Mesenchymal stem cell (in vitro differentiated cells and primary cell): ENCODE data around the gene MNX1.

Experiments used
- DNase-seq: peaks from one replicate; pipeline ENCODE4 v3.0.0-alpha.2; 2013
- H2AFZ ChIP-seq: one replicate; pipeline ENCODE4 v1.6.1; 2013; ENCODE audit warnings: low read depth, mild to moderate bottlenecking, control low read depth, inconsistent platforms, low read length, moderate library complexity
- H2AK5ac ChIP-seq: 2 replicates; pipeline ENCODE4 v1.6.1; 2013; ENCODE audit warnings: low read length, moderate library complexity, mild to moderate bottlenecking, inconsistent platforms; ENCODE audit not compliant: severe bottlenecking
- H2BK120ac ChIP-seq: one replicate; pipeline ENCODE4 v1.6.1; 2013; ENCODE audit warnings: low read depth, mild to moderate bottlenecking, inconsistent platforms, low read length, moderate library complexity
- H2BK12ac ChIP-seq, 2 experiments: one replicate each; pipeline ENCODE4 v1.6.1; 2013; ENCODE audit warnings: inconsistent platforms in 2 of 2, low read length in 2 of 2, mild to moderate bottlenecking in 2 of 2, moderate library complexity in 2 of 2, control low read depth in 1 of 2
- H2BK15ac ChIP-seq: one replicate; pipeline ENCODE4 v1.6.1; 2013; ENCODE audit warnings: mild to moderate bottlenecking, low read depth, inconsistent platforms; ENCODE audit not compliant: poor library complexity, severe bottlenecking
- H2BK5ac ChIP-seq: 2 replicates; pipeline ENCODE4 v1.6.1; 2013; ENCODE audit warnings: low read depth, mild to moderate bottlenecking, low read length, control low read depth, inconsistent platforms; ENCODE audit not compliant: poor library complexity, severe bottlenecking
- H3K14ac ChIP-seq, 2 experiments: one replicate each; pipeline ENCODE4 v1.6.1; 2013; ENCODE audit warnings: inconsistent platforms in 2 of 2, low read length in 2 of 2, control low read depth in 1 of 2, mild to moderate bottlenecking in 1 of 2, moderate library complexity in 1 of 2
- H3K18ac ChIP-seq, 2 experiments: one replicate each; pipeline ENCODE4 v1.6.1; 2013; ENCODE audit warnings: inconsistent platforms in 2 of 2, low read length in 2 of 2, control low read depth in 1 of 2, low read depth in 1 of 2, mild to moderate bottlenecking in 1 of 2
- H3K23ac ChIP-seq, 2 experiments: one replicate each; pipeline ENCODE4 v1.6.1; 2013; ENCODE audit warnings: inconsistent platforms in 2 of 2, low read length in 2 of 2, mild to moderate bottlenecking in 2 of 2, moderate library complexity in 2 of 2, control low read depth in 1 of 2
- H3K27ac ChIP-seq: 2 replicates; pipeline ENCODE4 v1.5.1; 2013; ENCODE audit warnings: mild to moderate bottlenecking, moderate library complexity, low read length, control low read depth, inconsistent platforms; ENCODE audit not compliant: poor library complexity, severe bottlenecking
- H3K27me3 ChIP-seq, 2 experiments: 2 replicates each; pipeline versions ENCODE4 v1.6.1 to v1.7.0; 2013; ENCODE audit warnings: low read length in 2 of 2, mild to moderate bottlenecking in 2 of 2, moderate library complexity in 2 of 2, control low read depth in 1 of 2, inconsistent platforms in 1 of 2; ENCODE audit not compliant: control insufficient read depth in 1 of 2, insufficient read depth in 1 of 2
- H3K36me3 ChIP-seq, 2 experiments: 2 replicates each; pipeline versions ENCODE4 v1.6.1 to v1.7.0; 2013; ENCODE audit warnings: low read length in 2 of 2, control low read depth in 1 of 2, inconsistent platforms in 1 of 2, low read depth in 1 of 2, mild to moderate bottlenecking in 1 of 2; ENCODE audit not compliant: insufficient read depth in 2 of 2, control insufficient read depth in 1 of 2
- H3K4ac ChIP-seq, 2 experiments: one replicate each; pipeline ENCODE4 v1.6.1; 2013; ENCODE audit warnings: inconsistent platforms in 2 of 2, low read length in 2 of 2, mild to moderate bottlenecking in 2 of 2, moderate library complexity in 2 of 2, control low read depth in 1 of 2, low read depth in 1 of 2
- H3K4me1 ChIP-seq: 2 replicates; pipeline ENCODE4 v1.6.1; 2013; ENCODE audit warnings: low read depth, low read length, control low read depth; ENCODE audit not compliant: control insufficient read depth, insufficient read depth
- H3K4me2 ChIP-seq: 2 replicates; pipeline ENCODE4 v1.6.1; 2013; ENCODE audit warnings: low read length, mild to moderate bottlenecking, inconsistent platforms; ENCODE audit not compliant: poor library complexity, severe bottlenecking
- H3K4me3 ChIP-seq, 2 experiments: 2 replicates each; pipeline versions ENCODE4 v1.5.1 to v1.7.0; 2013; ENCODE audit warnings: low read length in 2 of 2, mild to moderate bottlenecking in 2 of 2, control low read depth in 1 of 2, low read depth in 1 of 2; ENCODE audit not compliant: insufficient read depth in 1 of 2
- H3K79me1 ChIP-seq: replicated peaks from 2 replicates; pipeline ENCODE4 v1.6.1; 2013; ENCODE audit warnings: mild to moderate bottlenecking, control low read depth, low read length, inconsistent platforms; ENCODE audit not compliant: poor library complexity, severe bottlenecking
- H3K9ac ChIP-seq: 2 replicates; pipeline ENCODE4 v1.7.0; 2013; ENCODE audit warnings: mild to moderate bottlenecking, low read length, moderate library complexity
- H3K9me3 ChIP-seq: 2 replicates; pipeline ENCODE4 v1.7.0; 2013; ENCODE audit warnings: mild to moderate bottlenecking, low read length; ENCODE audit not compliant: control insufficient read depth
- H4K8ac ChIP-seq: one replicate; pipeline ENCODE4 v1.6.1; 2013; ENCODE audit warnings: inconsistent platforms, mild to moderate bottlenecking, low read length, moderate library complexity
- H4K91ac ChIP-seq: one replicate; pipeline ENCODE4 v1.6.1; 2013; ENCODE audit warnings: mild to moderate bottlenecking, low read length, inconsistent platforms
- WGBS: methylation state at CpG from one replicate; pipeline ENCODE4 v1.1.7; 2013; ENCODE audit warnings: mixed read lengths; 5-methylcytosine and 5-hydroxymethylcytosine counted together

Gene MNX1

DNA sequence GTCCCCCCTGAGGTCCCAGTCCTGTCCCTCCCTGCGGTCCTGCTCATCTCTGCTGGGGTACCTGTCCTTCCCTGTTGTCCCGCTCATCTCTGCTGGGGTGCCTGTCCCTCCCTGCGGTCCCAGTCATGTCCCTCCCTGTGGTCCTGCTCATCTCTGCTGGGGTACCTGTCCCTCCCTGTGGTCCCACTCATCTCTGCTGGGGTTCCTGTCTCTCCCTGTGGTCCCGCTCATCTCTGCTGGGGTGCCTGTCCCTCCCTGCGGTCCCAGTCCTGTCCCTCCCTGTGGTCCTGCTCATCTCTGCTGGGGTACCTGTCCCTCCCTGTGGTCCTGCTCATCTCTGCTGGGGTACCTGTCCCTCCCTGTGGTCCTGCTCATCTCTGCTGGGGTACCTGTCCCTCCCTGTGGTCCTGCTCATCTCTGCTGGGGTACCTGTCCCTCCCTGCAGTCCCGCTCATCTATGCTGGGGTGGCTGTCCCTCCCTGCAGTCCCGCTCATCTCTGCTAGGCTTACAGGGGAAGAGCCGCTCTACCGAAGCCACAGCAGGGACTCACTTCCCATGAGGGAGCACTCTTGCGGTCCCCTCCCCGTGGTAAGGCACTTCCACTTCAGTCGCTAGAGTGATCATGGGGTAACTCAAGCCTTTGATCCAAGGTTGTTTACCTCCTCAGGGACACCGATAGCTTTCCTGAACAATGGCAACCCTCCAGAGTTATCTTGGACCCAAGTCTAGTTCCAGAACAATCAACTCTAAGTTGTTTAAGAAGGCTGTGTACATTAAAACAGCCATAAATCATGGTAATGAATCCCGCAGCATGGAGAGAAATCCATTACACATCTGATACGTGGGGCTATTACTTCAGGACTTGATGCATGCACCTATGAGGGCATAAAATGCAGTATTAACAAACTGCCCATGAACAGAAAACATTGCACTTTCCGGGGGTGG lies 46.8 kb upstream of the MNX1 start:
- Histone ChIP-seq H2BK15ac (no peak overlapping the region), H4K91ac (no peak overlapping the region), H3K4me2 (no peak overlapping the region), H2BK5ac (no peak overlapping the region), H3K36me3 (no peaks in the 10 kb centered on the region), H2BK12ac (no peak overlapping the region), H2AK5ac (no peak overlapping the region), H2AFZ (no peak overlapping the region), H3K18ac (no peak overlapping the region), H3K27ac (no peak overlapping the region), H3K4me1 (no peaks in the 10 kb centered on the region), H4K8ac (no peak overlapping the region), H3K79me1 (no peaks in the 10 kb centered on the region), H3K9ac (no peak overlapping the region), H3K4me3 (no peak overlapping the region), H3K4ac (no peak overlapping the region), H3K23ac (no peak overlapping the region), H2BK120ac (no peak overlapping the region), H3K14ac (no peak overlapping the region), H3K27me3 (peaks cover 0 to 50% of the 10 kb centered on the region in 2 experiments), H3K9me3 (peaks cover 14% of the 10 kb centered on the region)
- DNase-seq: no peak
- 88% methylated on average over 15 of the region's 16 CpGs for WGBS

DNA sequence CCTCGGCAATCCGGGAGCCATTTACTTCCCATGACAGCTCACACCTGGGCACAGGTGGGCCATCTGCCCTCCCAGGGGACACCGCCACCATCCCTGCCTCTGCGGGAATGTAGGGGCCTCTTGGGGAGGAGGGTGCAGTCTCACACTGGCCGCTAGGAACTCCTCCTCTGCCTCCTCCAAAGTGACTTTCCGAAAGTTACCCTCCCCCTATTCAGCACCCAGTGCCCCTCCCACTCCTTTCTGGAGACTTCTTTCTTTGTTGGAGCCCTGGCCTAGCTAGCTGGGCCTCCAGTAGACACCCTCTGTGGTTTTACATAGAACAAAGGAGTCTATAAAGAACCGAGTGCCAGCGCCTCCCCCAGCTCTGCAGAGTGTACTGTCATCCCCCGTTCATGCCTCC lies 45.8 kb upstream of the MNX1 start:
- DNase-seq: no peak
- no peak overlapping the region for H2BK12ac ChIP-seq
- H3K9ac ChIP-seq: no peak overlapping the region
- no peak overlapping the region for H3K14ac ChIP-seq
- no peak overlapping the region for H3K23ac ChIP-seq
- no peak overlapping the region for H3K4me3 ChIP-seq
- no peak overlapping the region for H2BK5ac ChIP-seq
- H2BK120ac ChIP-seq: no peak overlapping the region
- WGBS: 82% methylated on average over 9 of the region's 9 CpGs
- H3K36me3 ChIP-seq: no peaks in the 10 kb centered on the region
- no peak overlapping the region for H3K27ac ChIP-seq
- no peak overlapping the region for H3K18ac ChIP-seq
- H3K4me1 ChIP-seq: no peaks in the 10 kb centered on the region
- no peak overlapping the region for H2BK15ac ChIP-seq
- H3K79me1 ChIP-seq: no peaks in the 10 kb centered on the region
- H4K91ac ChIP-seq: no peak overlapping the region
- no peak overlapping the region for H3K4ac ChIP-seq
- no peak overlapping the region for H2AFZ ChIP-seq
- H3K4me2 ChIP-seq: no peak overlapping the region
- no peak overlapping the region for H4K8ac ChIP-seq
- H2AK5ac ChIP-seq: no peak overlapping the region
- H3K9me3 ChIP-seq: peaks cover 9% of the 10 kb centered on the region
- peaks cover 0 to 50% of the 10 kb centered on the region in 2 experiments for H3K27me3 ChIP-seq

DNA sequence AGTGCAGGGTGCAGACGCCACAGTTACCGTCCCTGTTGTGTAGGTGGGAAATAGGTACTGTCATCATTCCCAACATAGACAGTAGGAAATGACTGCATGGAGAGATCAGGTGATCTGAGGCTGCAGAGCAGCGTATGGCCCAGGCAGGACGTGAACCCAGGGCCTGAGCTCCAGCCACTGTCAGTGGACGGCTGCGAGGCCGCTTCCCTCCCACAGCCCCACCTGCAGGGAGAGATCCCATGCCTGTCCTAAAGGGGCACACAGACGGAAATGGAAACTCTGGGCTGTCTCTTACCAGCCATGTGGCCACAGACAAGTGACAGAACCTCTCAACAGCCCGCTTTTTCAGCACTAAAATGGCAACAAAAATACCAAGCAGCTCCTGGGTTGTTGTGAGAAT lies 44.5 kb upstream of the MNX1 start:
- 80% methylated on average over 9 of the region's 9 CpGs for WGBS
- H3K27ac ChIP-seq: no peak overlapping the region

GRCh38 chr7:157053118-157053517 lies 42.7 kb upstream of the MNX1 start:
- Histone ChIP-seq H3K14ac (no peak overlapping the region), H3K9me3 (peaks cover 9% of the 10 kb centered on the region), H2BK12ac (no peak overlapping the region), H3K23ac (no peak overlapping the region), H2AFZ (no peak overlapping the region), H4K91ac (no peak overlapping the region), H3K4me1 (no peaks in the 10 kb centered on the region), H3K27ac (no peak overlapping the region), H3K18ac (no peak overlapping the region), H3K36me3 (no peaks in the 10 kb centered on the region), H3K27me3 (peaks cover 0 to 32% of the 10 kb centered on the region in 2 experiments), H4K8ac (no peak overlapping the region), H2BK5ac (no peak overlapping the region), H2BK15ac (no peak overlapping the region), H2AK5ac (no peak overlapping the region), H2BK120ac (no peak overlapping the region), H3K4ac (no peak overlapping the region), H3K79me1 (no peaks in the 10 kb centered on the region), H3K4me3 (no peak overlapping the region), H3K9ac (no peak overlapping the region), H3K4me2 (no peak overlapping the region)
- WGBS: 94% methylated on average over 3 of the region's 5 CpGs
- no peak for DNase-seq

More for the DNA sequence above, 44.5 kb upstream of the MNX1 start:
- Histone ChIP-seq H3K4me3 (no peak overlapping the region), H3K27me3 (peaks cover 0 to 46% of the 10 kb centered on the region in 2 experiments), H3K4me1 (no peaks in the 10 kb centered on the region), H2AK5ac (no peak overlapping the region), H2BK12ac (no peak overlapping the region), H2AFZ (no peak overlapping the region), H3K4me2 (no peak overlapping the region), H3K14ac (no peak overlapping the region), H2BK120ac (no peak overlapping the region), H4K8ac (no peak overlapping the region), H3K9ac (no peak overlapping the region), H3K23ac (no peak overlapping the region), H3K18ac (no peak overlapping the region), H3K36me3 (no peaks in the 10 kb centered on the region), H4K91ac (no peak overlapping the region), H2BK15ac (no peak overlapping the region), H3K79me1 (no peaks in the 10 kb centered on the region), H2BK5ac (no peak overlapping the region), H3K9me3 (peaks cover 9% of the 10 kb centered on the region), H3K4ac (no peak overlapping the region)
- no peak for DNase-seq
